Pancreas (tissue), 10 donors: Measurements from ENCODE around the gene FGF12. TPM values are rescaled to one million over a fixed set of nuclear protein-coding genes. Genes with fewer than 3 reads are reported as not detected.

Experiments
- ATAC-seq, 4 donors: fragments of 200-7000 bp; cut with Tn5 transposase; one replicate each; pipeline versions ENCODE4 v1.8.0 to v1.9.1; 2020; ENCODE audit warnings: mild to moderate bottlenecking in 4 of 4, moderate library complexity in 4 of 4
- DNase-seq, 6 donors: peaks; one replicate each; pipeline ENCODE4 v3.0.0-alpha.2; 2020
- FAIRE-seq: peaks from 2 replicates; lab custom pipeline; 2012; peaks lifted over from hg19 to GRCh38; lab: Jason Lieb, UNC
- H3K27ac ChIP-seq, 4 donors: fragments of 200-600 bp; sonication (generic); 1 replicate in 3 of 4; 2 replicates in 1 of 4; pipeline versions ENCODE4 v1.5.0 to v1.8.0; 2020
- H3K27me3 ChIP-seq, 4 donors: fragments of 200-600 bp; one replicate each; pipeline ENCODE4 v1.8.0; 2021
- H3K36me3 ChIP-seq, 3 donors: fragments of 200-600 bp; sonication (generic) in 1 of 3; one replicate each; pipeline versions ENCODE4 v1.5.0 to v1.8.0; 2020 to 2021
- H3K4me1 ChIP-seq, 3 donors: fragments of 200-600 bp; one replicate each; pipeline ENCODE4 v1.8.0; 2021
- H3K4me3 ChIP-seq, 4 donors: fragments of 200-600 bp; sonication (generic) in 2 of 4; one replicate each; pipeline versions ENCODE4 v1.5.0 to v1.8.0; 2020 to 2021
- H3K9me3 ChIP-seq, 4 donors: fragments of 200-600 bp; one replicate each; pipeline ENCODE4 v1.8.0; 2021
- WGBS, 2 donors: extraction: QIAGEN DNeasy Blood & Tissue Kit; methylation state at CpG; one replicate each; pipeline ENCODE4 v1.1.7; 2013; 5-methylcytosine and 5-hydroxymethylcytosine counted together
- intact Hi-C, 3 donors: fragments of 100-400 bp; cut with DNase I; formaldehyde crosslinking; loops; one replicate each; pipeline versions ENCODE4 v1.11.1 to v1.14.2; 2022
- polyA plus RNA-seq, 2 donors: library from polyadenylated mRNA; stranded (reverse); fragments of 200-250 nt; gene quantifications; one replicate each; pipeline ENCODE4 v1.2.3, GENCODE V29; 2013
- total RNA-seq, 6 donors: library from RNA; stranded (reverse); fragmentation: NEBNext Ultra II Directional in 4 of 6; extraction: Animal tissue kit (Norgen Biotek cat#: 25700) in 4 of 6; gene quantifications; one replicate each; pipeline versions ENCODE4 v1.2.1 to v1.2.4, GENCODE V29; 2021 to 2023
- TF ChIP-seq, protein P1 (sequence below), 4 donors: fragments of 200-600 bp; sonication (generic) in 3 of 4; IDR thresholded peaks; one replicate each; pipeline versions ENCODE4 v1.5.0 to v1.8.0; 2021; ENCODE audit warnings: antibody characterized with exemption in 4 of 4
- donor health status: healthy with polysubstance abuse.
- donor health status: DM: no; HTN: no; CAD: no; lungs with moderate emphysema.
- donor health status: DM: no; HTN: no; CAD: no.
- donor health status: control.
- donor health status: control.
- donor health status: Bipolar disorder and iron deficiency.
- donor health status: DM: yes; HTN: yes; CAD: no.
- donor health status: DM: no; HTN: no; CAD: no.
- donor health status: DM: no; HTN: no; CAD: no.
- donor health status: DM: yes; HTN: yes; CAD: no.

FGF12 gene
- total and polyA plus RNA-seq, 8 donors, result 3.6 to 8.6 (median 6.4) TPM

GRCh38 chr3:192651836-192652512 lies 75.4 kb downstream of the FGF12 start:
- no peak for DNase-seq
- intact Hi-C loops, result no loop called here
- FAIRE-seq, result no peak
- Histone ChIP-seq H3K27me3 (no peaks in the 10 kb centered on the region), H3K27ac (no peak overlapping the region), H3K4me3 (no peak overlapping the region), H3K9me3 (no peaks in the 10 kb centered on the region), H3K36me3 (no peaks in the 10 kb centered on the region), H3K4me1 (no peaks in the 10 kb centered on the region)
- WGBS, 2 donors, result 47 to 66% methylated on average over 6 of the region's 6 CpGs
- no peak for ATAC-seq
- TF ChIP-seq, protein P1, sequence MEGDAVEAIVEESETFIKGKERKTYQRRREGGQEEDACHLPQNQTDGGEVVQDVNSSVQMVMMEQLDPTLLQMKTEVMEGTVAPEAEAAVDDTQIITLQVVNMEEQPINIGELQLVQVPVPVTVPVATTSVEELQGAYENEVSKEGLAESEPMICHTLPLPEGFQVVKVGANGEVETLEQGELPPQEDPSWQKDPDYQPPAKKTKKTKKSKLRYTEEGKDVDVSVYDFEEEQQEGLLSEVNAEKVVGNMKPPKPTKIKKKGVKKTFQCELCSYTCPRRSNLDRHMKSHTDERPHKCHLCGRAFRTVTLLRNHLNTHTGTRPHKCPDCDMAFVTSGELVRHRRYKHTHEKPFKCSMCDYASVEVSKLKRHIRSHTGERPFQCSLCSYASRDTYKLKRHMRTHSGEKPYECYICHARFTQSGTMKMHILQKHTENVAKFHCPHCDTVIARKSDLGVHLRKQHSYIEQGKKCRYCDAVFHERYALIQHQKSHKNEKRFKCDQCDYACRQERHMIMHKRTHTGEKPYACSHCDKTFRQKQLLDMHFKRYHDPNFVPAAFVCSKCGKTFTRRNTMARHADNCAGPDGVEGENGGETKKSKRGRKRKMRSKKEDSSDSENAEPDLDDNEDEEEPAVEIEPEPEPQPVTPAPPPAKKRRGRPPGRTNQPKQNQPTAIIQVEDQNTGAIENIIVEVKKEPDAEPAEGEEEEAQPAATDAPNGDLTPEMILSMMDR (IDR thresholded peaks at IDR 0.05), result no peak

DNA sequence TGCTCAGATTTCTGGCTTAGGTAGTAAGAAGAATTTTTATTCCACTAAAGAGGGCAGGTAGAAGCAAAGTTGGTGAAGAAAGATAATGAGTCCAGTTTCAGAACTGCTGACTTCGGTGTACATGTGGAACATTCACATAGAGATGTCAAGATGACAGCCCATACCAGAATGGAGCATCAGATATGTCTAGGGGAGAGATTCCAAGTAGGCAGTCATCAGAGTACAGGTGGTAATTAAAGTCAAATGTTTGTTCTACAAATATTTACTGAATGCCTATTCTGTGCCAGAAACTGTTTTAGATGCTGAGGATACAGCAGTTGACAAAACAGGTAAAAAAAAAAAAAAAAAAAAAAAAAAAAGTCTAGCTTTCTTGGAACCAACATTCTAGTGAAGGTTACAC lies 81.9 kb downstream of the FGF12 start:
- 0 to 69% methylated on average over 1 of the region's 1 CpG for WGBS, 2 donors
- FAIRE-seq, result no peak
- intact Hi-C loops, result no loop called here

DNA sequence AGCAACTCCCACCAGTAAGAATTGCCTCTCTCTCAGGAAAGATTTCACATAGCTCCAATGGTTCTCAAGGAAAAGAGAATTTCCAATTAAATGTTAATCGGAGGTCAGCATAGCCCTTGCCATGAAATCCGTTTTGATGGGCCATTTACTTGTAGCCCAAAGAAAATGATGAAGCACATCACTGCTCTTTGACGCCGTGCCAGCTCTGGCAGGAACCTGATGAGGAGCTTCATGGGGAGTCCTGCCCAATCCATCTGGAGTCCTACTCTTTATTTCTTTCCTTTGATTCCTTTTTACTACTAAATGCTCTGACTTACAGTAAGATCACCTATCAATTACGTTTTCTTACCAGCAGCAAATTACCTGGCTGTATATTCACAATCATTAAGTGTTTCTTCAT lies 84.7 kb downstream of the FGF12 start:
- FAIRE-seq (no peak), ATAC-seq (no peak), DNase-seq (no peak)
- no peaks in the 10 kb centered on the region for H3K27me3 ChIP-seq
- 55 to 67% methylated on average over 5 of the region's 5 CpGs for WGBS, 2 donors
- no peaks in the 10 kb centered on the region for H3K4me1 ChIP-seq
- H3K27ac ChIP-seq, result no peak overlapping the region
- no peaks in the 10 kb centered on the region for H3K9me3 ChIP-seq
- H3K36me3 ChIP-seq, result no peaks in the 10 kb centered on the region
- intact Hi-C loops, result no loop called here
- TF ChIP-seq, protein P1 (IDR thresholded peaks at IDR 0.05), result no peak
- no peak overlapping the region for H3K4me3 ChIP-seq

More for the DNA sequence above, 81.9 kb downstream of the FGF12 start:
- no peaks in the 10 kb centered on the region for H3K9me3 ChIP-seq
- no peak overlapping the region for H3K4me3 ChIP-seq
- no peak for ATAC-seq
- no peaks in the 10 kb centered on the region for H3K36me3 ChIP-seq
- no peak overlapping the region for H3K27ac ChIP-seq
- no peaks in the 10 kb centered on the region for H3K4me1 ChIP-seq
- TF ChIP-seq, protein P1 (IDR thresholded peaks at IDR 0.05), result no peak
- H3K27me3 ChIP-seq, result no peaks in the 10 kb centered on the region
- DNase-seq, result no peak

- no peaks in the 10 kb centered on the region for H3K27me3 ChIP-seq
- TF ChIP-seq, protein P1 (IDR thresholded peaks at IDR 0.05), result no peak
- DNase-seq (no peak), FAIRE-seq (no peak), ATAC-seq (no peak)
- no peaks in the 10 kb centered on the region for H3K4me1 ChIP-seq
- no peaks in the 10 kb centered on the region for H3K36me3 ChIP-seq
- intact Hi-C loops, result no loop called here
- H3K4me3 ChIP-seq, result no peak overlapping the region
- no peak overlapping the region for H3K27ac ChIP-seq
- WGBS, 2 donors, result 49 to 69% methylated on average over 6 of the region's 6 CpGs
- H3K9me3 ChIP-seq, result no peaks in the 10 kb centered on the region
Measured at GRCh38 chr3:192641919-192642318, 85.4 kb downstream of the FGF12 start.

- ATAC-seq (no peak), DNase-seq (no peak), FAIRE-seq (no peak)
- no peaks in the 10 kb centered on the region for H3K9me3 ChIP-seq
- TF ChIP-seq, protein P1 (IDR thresholded peaks at IDR 0.05), result no peak
- 49 to 55% methylated on average over 2 of the region's 2 CpGs for WGBS, 2 donors
- no peaks in the 10 kb centered on the region for H3K27me3 ChIP-seq
- H3K4me1 ChIP-seq, result no peaks in the 10 kb centered on the region
- H3K36me3 ChIP-seq, result no peaks in the 10 kb centered on the region
- H3K27ac ChIP-seq, result no peak overlapping the region
- intact Hi-C loops, result no loop called here
- no peak overlapping the region for H3K4me3 ChIP-seq
Measured at GRCh38 chr3:192639987-192640386, 87.4 kb downstream of the FGF12 start.
